H1 (cell line): ENCODE results near the gene EMC1.
"Not testable (repeated sequence)": the region's sequence is repeated elsewhere in the genome, so short reads cannot be mapped to it uniquely, and the experiment has no call there.

ENCODE experiments used
- CTCF ChIP-seq, 3 experiments: IDR thresholded peaks; 1 replicate in 2 of 3; 2 replicates in 1 of 3; pipeline versions ENCODE4 v1.5.1 to v1.6.1; 2011; ENCODE audit warnings: low read length in 3 of 3, mild to moderate bottlenecking in 3 of 3, inconsistent platforms in 2 of 3, low read depth in 1 of 3, moderate library complexity in 1 of 3; ENCODE audit not compliant: insufficient read depth in 1 of 3; ENCODE audit errors: control extremely low read depth in 1 of 3
- MAX ChIP-seq: IDR thresholded peaks from 2 replicates; pipeline ENCODE4 v1.6.1; 2012; ENCODE audit warnings: inconsistent platforms
- POLR2A ChIP-seq, 2 experiments: IDR thresholded peaks; 1 replicate in 1 of 2; 2 replicates in 1 of 2; pipeline ENCODE4 v1.6.1; 2011; ENCODE audit warnings: low read depth in 2 of 2, low read length in 2 of 2, mild to moderate bottlenecking in 2 of 2; ENCODE audit errors: control extremely low read depth in 1 of 2
- POLR2AphosphoS5 ChIP-seq: IDR thresholded peaks from 2 replicates; pipeline ENCODE4 v1.6.1; 2011; ENCODE audit warnings: low read depth, low read length

GRCh38 chr1:19256301-19256700 is 5.0 kb upstream of the EMC1 start:
- TF ChIP-seq MAX; CTCF (IDR thresholded peaks at IDR 0.05; ENCODE audit: control extremely low read depth in 1 of 3, insufficient read depth in 1 of 3, low read depth in 1 of 3, low read length in 3 of 3); POLR2AphosphoS5; POLR2A (IDR thresholded peaks at IDR 0.05; ENCODE audit: control extremely low read depth in 1 of 2, low read depth in 2 of 2, low read length in 2 of 2): not testable (repeated sequence)
